GM12878 (cell line): ENCODE measurements around the gene SF1.

ENCODE experiments used
- HCFC1 ChIP-seq: fragments of 150-350 bp; IDR thresholded peaks from 2 replicates; pipeline ENCODE4 v1.6.1; 2014; ENCODE audit warnings: low read length
- TF ChIP-seq, protein P1 (sequence below): IDR thresholded peaks from 2 replicates; pipeline ENCODE4 v1.6.1; 2011; ENCODE audit warnings: borderline replicate concordance, low read depth, mild to moderate bottlenecking, moderate library complexity, mixed read lengths, low read length; ENCODE audit not compliant: insufficient read depth; ENCODE audit errors: extremely low read length

DNA sequence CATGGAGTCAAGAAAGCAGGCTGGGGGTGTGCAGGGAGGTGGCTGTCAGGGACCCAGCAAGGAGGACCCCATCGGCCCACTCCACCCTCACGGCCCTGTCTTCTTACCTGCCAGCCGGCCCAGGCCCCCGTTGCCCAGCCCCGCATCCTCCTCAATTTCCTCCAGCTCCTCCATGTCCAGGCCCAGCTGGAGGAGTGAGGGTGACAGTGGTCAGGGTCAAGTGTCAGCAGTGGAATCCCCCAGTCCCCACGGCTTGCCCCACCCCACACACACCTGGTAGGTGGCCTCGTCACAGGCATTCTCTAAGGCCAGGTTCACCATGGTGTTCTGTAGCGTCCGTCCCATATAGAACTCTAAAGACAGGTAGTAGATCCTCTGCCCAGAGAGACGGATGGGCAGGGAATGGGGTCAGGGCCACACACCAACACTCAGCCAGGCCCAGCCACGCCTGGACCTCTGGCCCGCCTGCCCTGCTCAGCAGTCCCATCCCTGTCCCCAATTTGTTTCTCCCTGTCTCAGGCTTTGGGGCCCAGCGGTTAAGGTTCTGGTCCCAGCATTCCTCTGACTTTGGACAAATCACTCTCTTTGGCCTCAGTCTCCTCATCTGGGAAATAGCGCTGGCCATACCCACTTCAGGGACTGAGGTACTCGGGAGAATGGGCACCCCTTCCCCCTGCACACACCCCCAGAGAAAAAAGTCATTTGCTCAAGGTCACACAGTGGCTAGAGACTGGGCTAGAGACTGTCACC is 19.8 kb downstream of the SF1 start:
- TF ChIP-seq HCFC1, result no peak
- TF ChIP-seq, protein P1, sequence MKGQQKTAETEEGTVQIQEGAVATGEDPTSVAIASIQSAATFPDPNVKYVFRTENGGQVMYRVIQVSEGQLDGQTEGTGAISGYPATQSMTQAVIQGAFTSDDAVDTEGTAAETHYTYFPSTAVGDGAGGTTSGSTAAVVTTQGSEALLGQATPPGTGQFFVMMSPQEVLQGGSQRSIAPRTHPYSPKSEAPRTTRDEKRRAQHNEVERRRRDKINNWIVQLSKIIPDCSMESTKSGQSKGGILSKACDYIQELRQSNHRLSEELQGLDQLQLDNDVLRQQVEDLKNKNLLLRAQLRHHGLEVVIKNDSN, result no peak
